CD4-positive, alpha-beta T cell (primary cell): ENCODE data around the gene TMEM94. TPM values are rescaled to one million over a fixed set of nuclear protein-coding genes. Genes with fewer than 3 reads are reported as not detected.

Experiments
- ATAC-seq: fragments of 200-7000 bp; cut with Tn5 transposase; one replicate; pipeline ENCODE4 v1.10.0; 2022; ENCODE audit warnings: mild to moderate bottlenecking; ENCODE audit not compliant: poor library complexity
- CTCF ChIA-PET: fragments of 350-600 bp; sonication (Branson Sonifier 250); formaldehyde crosslinking; loops from one replicate; lab custom pipeline; 2021; ENCODE audit warnings: antibody characterized with exemption, inconsistent platforms; lab: Charles Lee
- POLR2A ChIA-PET: fragments of 350-600 bp; sonication (Branson Sonifier 250); formaldehyde crosslinking; loops from one replicate; lab custom pipeline; 2021; ENCODE audit warnings: antibody characterized with exemption, inconsistent platforms; lab: Charles Lee
- DNase-seq, 14 experiments: peaks; one replicate each; pipeline ENCODE4 v3.0.0-alpha.2; 2013 to 2020; ENCODE audit warnings: mixed read lengths in 2 of 14
- H3K27ac ChIP-seq, 2 donors: one replicate each; pipeline versions ENCODE4 v1.5.1 to v1.7.0; 2013; ENCODE audit warnings: low read length in 2 of 2, low read depth in 1 of 2, mild to moderate bottlenecking in 1 of 2
- H3K27me3 ChIP-seq, 2 experiments: 1 replicate in 1 of 2; 2 replicates in 1 of 2; pipeline versions ENCODE4 v1.6.1 to v1.7.0; 2013; ENCODE audit warnings: low read length in 2 of 2, control low read depth in 1 of 2, mild to moderate bottlenecking in 1 of 2, moderate library complexity in 1 of 2; ENCODE audit not compliant: insufficient read depth in 2 of 2, control insufficient read depth in 1 of 2
- H3K36me3 ChIP-seq: one replicate; pipeline ENCODE4 v1.6.1; 2013; ENCODE audit warnings: low read length, control low read depth; ENCODE audit not compliant: insufficient read depth
- H3K4me1 ChIP-seq: one replicate; pipeline ENCODE4 v1.6.1; 2013; ENCODE audit warnings: low read length, control low read depth; ENCODE audit not compliant: insufficient read depth
- H3K4me3 ChIP-seq: one replicate; pipeline ENCODE4 v1.5.1; 2013; ENCODE audit warnings: mild to moderate bottlenecking, low read length, moderate library complexity
- H3K9me3 ChIP-seq, 2 experiments: 1 replicate in 1 of 2; 2 replicates in 1 of 2; pipeline versions ENCODE4 v1.6.1 to v1.7.0; 2013; ENCODE audit warnings: low read length in 2 of 2, mild to moderate bottlenecking in 2 of 2, control low read depth in 1 of 2, moderate library complexity in 1 of 2; ENCODE audit not compliant: control insufficient read depth in 1 of 2, insufficient read depth in 1 of 2
- H3K27ac Mint-ChIP-seq: one replicate; pipeline ENCODE4 v1.8.0; 2020; ENCODE audit warnings: mixed read lengths
- H3K27me3 Mint-ChIP-seq: one replicate; pipeline ENCODE4 v1.8.0; 2021; ENCODE audit warnings: mixed read lengths
- H3K36me3 Mint-ChIP-seq: one replicate; pipeline ENCODE4 v1.8.0; 2021; ENCODE audit warnings: low read depth, mixed read lengths
- H3K4me1 Mint-ChIP-seq: one replicate; pipeline ENCODE4 v1.8.0; 2021; ENCODE audit warnings: low read depth, mixed read lengths
- H3K4me3 Mint-ChIP-seq: one replicate; pipeline ENCODE4 v1.8.0; 2020; ENCODE audit warnings: mild to moderate bottlenecking, mixed read lengths
- H3K9me3 Mint-ChIP-seq: one replicate; pipeline ENCODE4 v1.8.0; 2020; ENCODE audit warnings: mixed read lengths
- intact Hi-C, 2 experiments: fragments of 100-400 bp; cut with DNase I in 1 of 2; cut with micrococcal nuclease in 1 of 2; formaldehyde crosslinking; loops; one replicate each; pipeline versions ENCODE4 v1.15.1 to v1.9.0; 2023 to 2025; cut with DNase I, micrococcal nuclease
- total RNA-seq, 174 experiments: library from RNA in 2 of 174; stranded (reverse) in 2 of 174; gene quantifications; one replicate each; pipeline ENCODE4 v1.2.3 and lab custom pipeline; 2021 to 2026
- TF ChIP-seq, protein P1 (sequence below): fragments of 200-600 bp; IDR thresholded peaks from one replicate; pipeline ENCODE4 v1.8.0; 2022; ENCODE audit warnings: antibody characterized with exemption, mild to moderate bottlenecking

TMEM94 gene
- total RNA-seq, 2 experiments from 2014 or later = 52.8 to 57.3 TPM

DNA sequence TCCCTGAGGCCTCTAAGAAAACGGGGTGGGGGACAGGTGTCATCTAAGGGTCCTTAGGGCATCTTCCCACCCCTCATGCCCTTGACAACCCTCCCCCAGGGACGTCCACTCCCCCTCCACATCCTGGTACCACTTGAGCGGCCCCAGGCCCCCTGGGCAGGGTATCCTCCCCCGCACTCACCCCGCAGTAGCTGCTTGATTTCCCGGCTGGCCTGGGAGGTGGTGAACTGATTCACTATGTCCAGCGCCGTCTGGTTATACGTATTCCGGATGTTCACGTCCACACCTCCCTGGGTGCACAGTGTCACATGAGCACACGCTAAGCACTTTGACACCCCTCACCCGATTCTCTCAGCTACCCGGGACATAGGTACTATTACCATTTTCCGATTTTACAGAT lies 49.2 kb downstream of the TMEM94 start:
- no peaks in the 10 kb centered on the region for H3K27me3 ChIP-seq
- H3K9me3 ChIP-seq = no peaks in the 10 kb centered on the region
- H3K4me3 Mint-ChIP-seq = no peak overlapping the region
- DNase-seq (no peak), ATAC-seq (no peak)
- H3K36me3 Mint-ChIP-seq = no peaks in the 10 kb centered on the region
- POLR2A ChIA-PET = no interaction called here
- H3K4me1 Mint-ChIP-seq = no peaks in the 10 kb centered on the region
- intact Hi-C loops = no loop called here
- no peaks in the 10 kb centered on the region for H3K9me3 Mint-ChIP-seq
- no peak overlapping the region for H3K27ac Mint-ChIP-seq
- no peaks in the 10 kb centered on the region for H3K27me3 Mint-ChIP-seq
- H3K4me1 ChIP-seq = no peaks in the 10 kb centered on the region
- CTCF ChIA-PET = no interaction called here
- no peak overlapping the region for H3K4me3 ChIP-seq
- TF ChIP-seq, protein P1, sequence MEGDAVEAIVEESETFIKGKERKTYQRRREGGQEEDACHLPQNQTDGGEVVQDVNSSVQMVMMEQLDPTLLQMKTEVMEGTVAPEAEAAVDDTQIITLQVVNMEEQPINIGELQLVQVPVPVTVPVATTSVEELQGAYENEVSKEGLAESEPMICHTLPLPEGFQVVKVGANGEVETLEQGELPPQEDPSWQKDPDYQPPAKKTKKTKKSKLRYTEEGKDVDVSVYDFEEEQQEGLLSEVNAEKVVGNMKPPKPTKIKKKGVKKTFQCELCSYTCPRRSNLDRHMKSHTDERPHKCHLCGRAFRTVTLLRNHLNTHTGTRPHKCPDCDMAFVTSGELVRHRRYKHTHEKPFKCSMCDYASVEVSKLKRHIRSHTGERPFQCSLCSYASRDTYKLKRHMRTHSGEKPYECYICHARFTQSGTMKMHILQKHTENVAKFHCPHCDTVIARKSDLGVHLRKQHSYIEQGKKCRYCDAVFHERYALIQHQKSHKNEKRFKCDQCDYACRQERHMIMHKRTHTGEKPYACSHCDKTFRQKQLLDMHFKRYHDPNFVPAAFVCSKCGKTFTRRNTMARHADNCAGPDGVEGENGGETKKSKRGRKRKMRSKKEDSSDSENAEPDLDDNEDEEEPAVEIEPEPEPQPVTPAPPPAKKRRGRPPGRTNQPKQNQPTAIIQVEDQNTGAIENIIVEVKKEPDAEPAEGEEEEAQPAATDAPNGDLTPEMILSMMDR = no peak
- H3K36me3 ChIP-seq = no peaks in the 10 kb centered on the region
- no peak overlapping the region for H3K27ac ChIP-seq

- ChIA-PET POLR2A (no interaction called here), CTCF (no interaction called here)
- Histone ChIP-seq H3K4me3 (no peak overlapping the region), H3K27ac (no peak overlapping the region), H3K27me3 (no peaks in the 10 kb centered on the region), H3K4me1 (no peaks in the 10 kb centered on the region), H3K9me3 (no peaks in the 10 kb centered on the region), H3K36me3 (no peaks in the 10 kb centered on the region)
- no peak for ATAC-seq
- TF ChIP-seq, protein P1 = no peak
- no peak overlapping the region for H3K4me3 Mint-ChIP-seq
- no peaks in the 10 kb centered on the region for H3K4me1 Mint-ChIP-seq
- no peaks in the 10 kb centered on the region for H3K36me3 Mint-ChIP-seq
- intact Hi-C loops = no loop called here
- no peaks in the 10 kb centered on the region for H3K9me3 Mint-ChIP-seq
- H3K27me3 Mint-ChIP-seq = no peaks in the 10 kb centered on the region
- no peak overlapping the region for H3K27ac Mint-ChIP-seq
- no peak for DNase-seq
Observed at GRCh38 chr17:75506134-75506533, 49.7 kb downstream of the TMEM94 start.

- H3K36me3 Mint-ChIP-seq = no peaks in the 10 kb centered on the region
- intact Hi-C loops = no loop called here
- H3K4me3 Mint-ChIP-seq = no peak overlapping the region
- H3K4me1 Mint-ChIP-seq = no peaks in the 10 kb centered on the region
- Histone ChIP-seq H3K4me1 (no peaks in the 10 kb centered on the region), H3K4me3 (no peak overlapping the region), H3K9me3 (no peaks in the 10 kb centered on the region), H3K36me3 (no peaks in the 10 kb centered on the region), H3K27ac (no peak overlapping the region), H3K27me3 (no peaks in the 10 kb centered on the region)
- TF ChIP-seq, protein P1 = no peak
- CTCF ChIA-PET = no interaction called here
- ATAC-seq = no peak
- POLR2A ChIA-PET = no interaction called here
- no peaks in the 10 kb centered on the region for H3K27me3 Mint-ChIP-seq
- no peak overlapping the region for H3K27ac Mint-ChIP-seq
- no peak for DNase-seq
- no peaks in the 10 kb centered on the region for H3K9me3 Mint-ChIP-seq
Observed at GRCh38 chr17:75506888-75507287, 50.5 kb downstream of the TMEM94 start.
